Measurements from ENCODE around the gene SLC2A5.

DNA sequence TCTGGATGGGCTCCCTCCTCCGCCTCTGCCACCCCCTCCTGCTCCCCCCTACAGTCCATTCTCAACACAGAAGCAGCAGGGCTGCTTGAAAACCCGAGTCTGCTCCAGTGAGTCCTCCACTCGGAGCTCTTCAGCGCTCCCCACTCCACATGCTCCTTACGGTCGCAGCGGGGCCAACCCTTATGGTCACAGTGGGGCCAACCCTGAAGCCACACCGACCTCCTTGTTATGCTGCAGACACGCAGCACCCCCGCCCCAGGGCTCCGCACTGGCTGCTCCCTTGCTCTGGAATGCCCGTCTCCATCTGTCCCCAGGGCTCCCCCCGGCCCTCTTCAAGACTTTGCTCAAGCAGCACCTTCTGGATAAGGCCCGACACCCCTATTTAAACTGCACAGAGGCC, 36.9 kb upstream of the SLC2A5 start:
- no peak for TF ChIP-seq CTCF (IDR thresholded peaks at IDR 0.05; ENCODE audit: extremely low read depth in 1 of 2, insufficient read depth in 1 of 2, low read depth in 1 of 2, low read length in 2 of 2)
- TF ChIP-seq POLR2AphosphoS5 (IDR thresholded peaks at IDR 0.05; ENCODE audit: insufficient read depth, low read depth, low read length): no peak

Data from endothelial cell of umbilical vein (primary cell).